Measurements from ENCODE around the gene ARHGAP28. TPM values are rescaled to one million over a fixed set of nuclear protein-coding genes. Genes with fewer than 3 reads are reported as not detected.
"Not testable (repeated sequence)": the region's sequence is repeated elsewhere in the genome, so short reads cannot be mapped to it uniquely, and the experiment has no call there.

Gene ARHGAP28
- total RNA-seq, 4 donors from 2014 or later, result 2.5 to 11.1 (median 5.5) TPM

DNA sequence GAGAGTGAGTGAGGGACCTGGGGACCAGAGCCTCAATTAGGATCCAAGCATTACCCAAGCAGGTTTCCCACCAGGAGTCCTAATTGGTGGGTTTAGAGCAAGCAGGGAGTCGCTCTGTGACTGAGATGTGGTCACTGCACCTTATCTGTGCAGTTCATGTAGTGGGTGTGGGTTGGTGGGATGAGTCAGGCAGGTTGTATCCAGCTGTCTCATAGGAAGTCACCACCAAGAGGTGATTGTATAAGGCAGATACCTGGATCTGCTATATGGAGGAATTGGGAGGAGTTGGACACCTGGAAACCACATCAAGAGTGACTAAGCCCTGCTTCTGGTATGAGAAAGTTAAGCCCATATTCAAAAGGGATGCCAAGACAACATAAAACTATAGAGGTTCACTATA lies 106.8 kb downstream of the ARHGAP28 start:
- no peaks in the 10 kb centered on the region for H3K4me1 ChIP-seq
- H3K4me3 ChIP-seq, result no peak overlapping the region
- WGBS, result 100% methylated on average over 1 of the region's 1 CpG
- H3K27me3 ChIP-seq, result no peaks in the 10 kb centered on the region
- H3K36me3 ChIP-seq, result no peaks in the 10 kb centered on the region
- DNase-seq (ENCODE audit: low spot score in 2 of 2), result no peak
- H3K27ac ChIP-seq, result no peak overlapping the region
- TF ChIP-seq POLR2A (IDR thresholded peaks at IDR 0.05) (no peak), EP300 (IDR thresholded peaks at IDR 0.05) (no peak), POLR2AphosphoS5 (IDR thresholded peaks at IDR 0.05) (no peak)
- TF ChIP-seq, protein P1, sequence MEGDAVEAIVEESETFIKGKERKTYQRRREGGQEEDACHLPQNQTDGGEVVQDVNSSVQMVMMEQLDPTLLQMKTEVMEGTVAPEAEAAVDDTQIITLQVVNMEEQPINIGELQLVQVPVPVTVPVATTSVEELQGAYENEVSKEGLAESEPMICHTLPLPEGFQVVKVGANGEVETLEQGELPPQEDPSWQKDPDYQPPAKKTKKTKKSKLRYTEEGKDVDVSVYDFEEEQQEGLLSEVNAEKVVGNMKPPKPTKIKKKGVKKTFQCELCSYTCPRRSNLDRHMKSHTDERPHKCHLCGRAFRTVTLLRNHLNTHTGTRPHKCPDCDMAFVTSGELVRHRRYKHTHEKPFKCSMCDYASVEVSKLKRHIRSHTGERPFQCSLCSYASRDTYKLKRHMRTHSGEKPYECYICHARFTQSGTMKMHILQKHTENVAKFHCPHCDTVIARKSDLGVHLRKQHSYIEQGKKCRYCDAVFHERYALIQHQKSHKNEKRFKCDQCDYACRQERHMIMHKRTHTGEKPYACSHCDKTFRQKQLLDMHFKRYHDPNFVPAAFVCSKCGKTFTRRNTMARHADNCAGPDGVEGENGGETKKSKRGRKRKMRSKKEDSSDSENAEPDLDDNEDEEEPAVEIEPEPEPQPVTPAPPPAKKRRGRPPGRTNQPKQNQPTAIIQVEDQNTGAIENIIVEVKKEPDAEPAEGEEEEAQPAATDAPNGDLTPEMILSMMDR (IDR thresholded peaks at IDR 0.05), result no peak
- no peaks in the 10 kb centered on the region for H3K9me3 ChIP-seq

DNA sequence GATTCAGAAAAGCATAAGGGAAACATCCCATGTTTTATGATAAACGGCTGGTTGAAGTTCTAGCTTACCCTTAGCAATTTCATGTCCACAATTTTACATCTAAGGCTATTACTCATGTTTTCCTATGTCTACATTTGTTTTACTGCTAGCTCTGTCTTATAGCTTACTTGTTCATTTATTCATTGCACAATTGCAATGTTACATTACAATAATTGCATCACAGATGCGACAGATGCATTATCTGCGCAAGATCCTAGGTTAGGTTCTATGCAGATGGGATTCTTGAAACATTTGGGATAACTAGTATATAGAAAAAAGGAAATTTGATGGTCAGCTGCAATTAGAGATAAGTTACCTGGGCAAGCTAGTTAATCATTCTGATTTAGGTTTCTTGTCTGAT lies 108.4 kb downstream of the ARHGAP28 start:
- Histone ChIP-seq H3K27me3 (no peaks in the 10 kb centered on the region), H3K27ac (no peak overlapping the region), H3K4me3 (no peak overlapping the region), H3K9me3 (no peaks in the 10 kb centered on the region), H3K4me1 (no peaks in the 10 kb centered on the region), H3K36me3 (no peaks in the 10 kb centered on the region)
- no peak for DNase-seq (ENCODE audit: low spot score in 2 of 2)
- TF ChIP-seq EP300 (IDR thresholded peaks at IDR 0.05), result no peak
- no peak for TF ChIP-seq POLR2A (IDR thresholded peaks at IDR 0.05)
- TF ChIP-seq, protein P1 (IDR thresholded peaks at IDR 0.05), result no peak
- no peak for TF ChIP-seq POLR2AphosphoS5 (IDR thresholded peaks at IDR 0.05)
- 90% methylated on average over 3 of the region's 3 CpGs for WGBS

DNA sequence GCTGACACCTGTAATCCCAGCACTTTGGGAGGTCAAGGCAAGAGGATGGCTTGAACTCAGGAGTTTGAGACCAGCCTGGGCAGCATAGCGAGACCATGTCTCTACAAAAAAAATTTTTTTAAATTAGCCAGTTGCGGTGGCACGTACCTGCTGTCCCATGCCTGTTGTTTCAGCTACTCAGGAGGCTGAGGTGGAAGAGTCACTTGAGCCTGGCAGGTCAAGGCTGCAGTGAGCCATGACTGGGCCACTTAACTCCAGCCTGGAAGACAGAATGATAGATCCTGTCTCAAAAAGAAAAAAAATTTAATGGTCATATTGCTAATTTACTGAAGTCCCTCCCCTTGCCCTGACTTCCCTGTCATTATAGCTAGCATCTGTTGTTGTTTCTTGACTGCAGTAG lies 112.6 kb downstream of the ARHGAP28 start:
- 92% methylated on average over 3 of the region's 3 CpGs for WGBS
- H3K27ac ChIP-seq, result no peak overlapping the region

DNA sequence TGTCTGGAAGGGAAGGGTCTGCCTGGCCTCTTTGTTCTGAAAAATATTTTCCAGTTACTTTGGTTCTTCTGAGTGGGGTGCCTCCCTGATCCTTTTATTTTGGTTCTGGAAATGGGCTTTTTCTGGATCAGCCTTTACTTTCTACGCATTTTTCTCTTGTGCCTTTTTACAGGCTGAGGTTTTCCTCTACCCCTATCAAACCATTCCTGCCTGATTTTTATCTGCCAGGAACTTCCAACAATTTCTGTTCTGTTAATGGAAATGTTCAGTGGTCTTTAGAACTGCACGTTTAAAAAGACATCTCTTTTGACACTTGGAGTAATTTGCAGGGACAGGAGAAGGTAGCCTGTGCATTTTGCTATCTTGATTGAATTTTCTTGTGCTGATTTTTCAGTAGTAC lies 113.8 kb downstream of the ARHGAP28 start:
- WGBS, result 71% methylated on average over 2 of the region's 2 CpGs
- TF ChIP-seq EP300 (IDR thresholded peaks at IDR 0.05) (no peak), POLR2A (IDR thresholded peaks at IDR 0.05) (no peak), POLR2AphosphoS5 (IDR thresholded peaks at IDR 0.05) (no peak)
- TF ChIP-seq, protein P1 (IDR thresholded peaks at IDR 0.05), result no peak
- Histone ChIP-seq H3K4me1 (no peaks in the 10 kb centered on the region), H3K36me3 (no peaks in the 10 kb centered on the region), H3K27ac (no peak overlapping the region), H3K27me3 (no peaks in the 10 kb centered on the region), H3K9me3 (no peaks in the 10 kb centered on the region), H3K4me3 (no peak overlapping the region)
- DNase-seq (ENCODE audit: low spot score in 2 of 2), result no peak

More for the DNA sequence above, 112.6 kb downstream of the ARHGAP28 start:
- Histone ChIP-seq H3K27me3 (no peaks in the 10 kb centered on the region), H3K9me3 (no peaks in the 10 kb centered on the region), H3K4me1 (no peaks in the 10 kb centered on the region), H3K4me3 (no peak overlapping the region), H3K36me3 (no peaks in the 10 kb centered on the region)
- no peak for TF ChIP-seq POLR2A (IDR thresholded peaks at IDR 0.05)
- TF ChIP-seq, protein P1 (IDR thresholded peaks at IDR 0.05), result no peak
- no peak for TF ChIP-seq EP300 (IDR thresholded peaks at IDR 0.05)
- no peak for TF ChIP-seq POLR2AphosphoS5 (IDR thresholded peaks at IDR 0.05)
- no peak for DNase-seq (ENCODE audit: low spot score in 2 of 2)

DNA sequence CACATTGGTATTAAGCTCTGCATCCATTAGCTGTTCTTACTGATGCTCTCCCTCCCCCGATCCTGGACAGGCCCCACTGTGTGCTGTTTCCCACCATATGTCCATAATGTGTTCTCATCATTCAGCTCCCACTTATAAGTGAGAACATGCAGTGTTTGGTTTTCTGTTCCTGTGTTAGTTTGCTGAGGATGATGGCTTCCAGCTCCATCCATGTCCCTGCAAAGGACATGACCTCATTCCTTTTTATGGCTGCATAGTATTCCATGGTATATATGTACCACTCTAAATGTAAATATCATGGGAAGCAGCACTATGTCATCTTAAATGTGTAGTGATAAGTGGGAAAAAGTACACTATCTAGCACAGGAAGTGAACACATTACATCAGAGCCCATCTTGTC lies 116.0 kb downstream of the ARHGAP28 start:
- not testable (repeated sequence) for H3K27ac ChIP-seq; H3K27me3 ChIP-seq; H3K4me1 ChIP-seq; H3K4me3 ChIP-seq; DNase-seq (ENCODE audit: low spot score in 2 of 2); H3K36me3 ChIP-seq; H3K9me3 ChIP-seq
- 93% methylated on average over 1 of the region's 1 CpG for WGBS

DNA sequence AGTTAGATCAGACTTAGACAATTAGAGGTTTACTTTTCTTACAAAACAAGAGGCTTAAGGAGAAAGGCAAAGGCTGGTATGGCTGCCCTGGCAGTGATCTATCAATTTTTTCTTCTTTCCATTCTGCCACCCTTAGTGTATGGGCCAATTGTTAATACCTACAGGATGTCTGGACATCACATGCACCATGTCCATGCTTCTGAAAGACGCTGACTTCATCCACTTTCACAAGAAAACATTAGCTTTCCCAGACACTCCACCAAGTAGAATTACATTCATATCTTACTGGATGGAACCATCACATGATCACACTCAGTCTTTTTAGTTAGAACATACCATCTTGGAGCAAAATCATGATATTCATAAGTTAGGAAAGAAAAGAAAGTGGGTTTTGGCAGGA lies 120.9 kb downstream of the ARHGAP28 start:
- no peaks in the 10 kb centered on the region for H3K4me1 ChIP-seq
- TF ChIP-seq POLR2A (IDR thresholded peaks at IDR 0.05) (no peak), EP300 (IDR thresholded peaks at IDR 0.05) (no peak)

More for the DNA sequence above, 120.9 kb downstream of the ARHGAP28 start:
- no peak overlapping the region for H3K27ac ChIP-seq
- H3K27me3 ChIP-seq, result no peaks in the 10 kb centered on the region
- no peaks in the 10 kb centered on the region for H3K9me3 ChIP-seq
- peaks cover 4% of the 10 kb centered on the region for H3K36me3 ChIP-seq
- no peak overlapping the region for H3K4me3 ChIP-seq
- DNase-seq (ENCODE audit: low spot score in 2 of 2), result no peak
- WGBS, result 78% methylated on average over 1 of the region's 1 CpG
